GM21447 (cell line): ENCODE measurements around the gene SLC8A1.

Source experiments
- ATAC-seq: cut with Tn5 transposase; IDR thresholded peaks from one replicate; pipeline ENCODE4 v1.9.1; 2021; ENCODE audit not compliant: unreplicated experiment

SLC8A1 gene

DNA sequence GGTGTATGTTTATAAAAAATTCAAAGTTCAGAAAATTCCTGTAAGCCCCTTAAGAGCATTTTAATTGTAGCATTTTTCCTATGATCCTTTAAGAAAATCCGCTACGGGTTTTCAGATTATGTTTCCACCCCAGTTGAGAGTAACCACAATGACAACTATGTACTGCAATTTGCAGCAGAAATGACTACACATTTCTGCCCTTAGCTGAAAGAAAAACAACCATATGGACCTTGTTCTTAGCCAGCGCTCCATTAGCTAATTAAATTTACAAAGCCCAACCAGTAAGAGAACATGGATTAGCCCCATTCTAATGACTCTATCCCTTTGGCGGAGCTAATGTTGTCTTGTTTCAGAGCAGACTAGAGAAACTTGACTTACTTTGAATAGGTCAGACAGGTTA lies 247.6 kb downstream of the SLC8A1 start:
- no peak for ATAC-seq

- ATAC-seq = no peak
These were observed 249.0 kb downstream of the SLC8A1 start for GRCh38 chr2:40202798-40203400.

GRCh38 chr2:40201425-40201824 lies 250.5 kb downstream of the SLC8A1 start:
- ATAC-seq = no peak

GRCh38 chr2:40200366-40200915 lies 251.4 kb downstream of the SLC8A1 start:
- no peak for ATAC-seq

- no peak for ATAC-seq
These were observed 252.1 kb downstream of the SLC8A1 start for GRCh38 chr2:40199771-40200170.

- no peak for ATAC-seq
These were observed 254.8 kb downstream of the SLC8A1 start for GRCh38 chr2:40197121-40197520.

DNA sequence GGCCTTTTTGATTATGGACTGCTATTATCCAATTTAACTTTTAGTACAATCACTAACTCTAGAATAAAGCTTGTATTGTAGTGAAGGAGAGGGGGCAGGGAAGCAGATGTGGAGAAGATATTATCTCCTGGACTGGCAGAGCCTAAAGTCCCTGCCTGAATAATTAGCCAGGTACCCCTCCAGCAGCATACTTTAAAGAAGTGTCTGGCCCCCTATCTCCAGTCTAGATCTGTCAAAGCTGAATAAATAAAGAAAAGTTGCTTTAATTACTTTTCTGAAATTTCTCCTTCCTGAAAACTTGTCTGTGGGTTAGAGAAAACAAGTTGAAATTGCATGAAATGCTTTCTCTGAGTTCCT lies 258.2 kb downstream of the SLC8A1 start:
- no peak for ATAC-seq

- ATAC-seq = no peak
These were observed 258.8 kb downstream of the SLC8A1 start for GRCh38 chr2:40192864-40193669.

GRCh38 chr2:40190457-40190856 lies 261.4 kb downstream of the SLC8A1 start:
- no peak for ATAC-seq

- no peak for ATAC-seq
These were observed 262.0 kb downstream of the SLC8A1 start for GRCh38 chr2:40189881-40190280.

DNA sequence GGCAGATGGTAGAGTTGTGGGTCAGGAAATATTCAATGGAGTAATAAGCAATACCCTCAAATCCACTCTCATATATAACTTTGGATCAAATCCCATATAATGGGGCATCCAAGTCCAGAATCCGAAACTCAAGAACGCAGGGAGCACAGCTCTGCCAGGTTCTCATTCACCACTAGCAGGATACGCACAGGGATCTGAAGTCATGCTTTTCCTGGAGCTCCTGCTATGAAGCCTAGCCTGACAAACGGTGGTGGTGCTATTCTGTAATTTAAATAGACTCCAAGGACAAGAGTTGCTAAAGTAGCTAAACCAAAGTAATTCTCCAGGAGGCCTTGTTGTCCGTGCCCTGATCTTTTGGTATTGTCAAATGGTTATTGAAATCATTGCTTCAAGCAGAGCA lies 264.8 kb downstream of the SLC8A1 start:
- no peak for ATAC-seq

DNA sequence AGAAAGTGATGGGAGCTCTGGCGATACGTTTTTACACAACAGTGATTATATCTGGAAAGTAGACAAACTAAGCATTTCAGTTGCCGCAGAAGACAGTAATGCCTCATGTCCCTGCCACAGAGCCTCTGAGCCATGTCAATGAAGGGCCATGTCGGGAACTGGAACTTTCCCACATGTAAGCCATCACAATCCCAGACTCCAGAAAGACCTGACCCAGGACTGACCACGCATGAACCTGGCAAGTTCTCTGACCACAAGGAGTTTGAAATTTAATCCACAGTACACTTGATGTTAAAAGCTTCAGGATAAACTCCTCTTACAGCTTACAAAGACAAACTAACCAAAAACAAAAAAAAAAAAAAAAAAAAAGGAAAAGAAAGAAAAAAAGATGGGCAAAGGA lies 267.3 kb downstream of the SLC8A1 start:
- no peak for ATAC-seq

- ATAC-seq = no peak
These were observed 270.0 kb downstream of the SLC8A1 start for GRCh38 chr2:40181855-40182254.

- no peak for ATAC-seq
These were observed 272.1 kb downstream of the SLC8A1 start for GRCh38 chr2:40179801-40180200.

DNA sequence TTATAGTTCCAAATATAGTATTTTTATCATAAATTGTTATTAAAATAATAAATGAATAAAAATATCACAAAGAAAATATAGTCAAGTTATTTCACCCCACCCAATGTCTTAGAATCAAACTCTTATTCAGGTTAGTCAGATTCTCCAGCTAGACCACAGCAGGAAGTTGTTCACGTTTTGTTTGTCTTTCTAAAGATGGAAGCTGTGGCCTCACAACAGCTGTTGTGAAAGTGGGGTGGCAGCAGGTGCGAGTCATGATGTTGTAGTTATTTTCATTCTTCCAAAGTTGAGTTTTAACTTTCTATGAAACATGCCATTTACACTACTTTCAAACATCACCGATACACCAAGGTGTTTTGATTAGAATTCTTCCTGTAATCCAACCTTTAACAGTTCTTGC lies 272.9 kb downstream of the SLC8A1 start:
- ATAC-seq = peak; percentile 94

DNA sequence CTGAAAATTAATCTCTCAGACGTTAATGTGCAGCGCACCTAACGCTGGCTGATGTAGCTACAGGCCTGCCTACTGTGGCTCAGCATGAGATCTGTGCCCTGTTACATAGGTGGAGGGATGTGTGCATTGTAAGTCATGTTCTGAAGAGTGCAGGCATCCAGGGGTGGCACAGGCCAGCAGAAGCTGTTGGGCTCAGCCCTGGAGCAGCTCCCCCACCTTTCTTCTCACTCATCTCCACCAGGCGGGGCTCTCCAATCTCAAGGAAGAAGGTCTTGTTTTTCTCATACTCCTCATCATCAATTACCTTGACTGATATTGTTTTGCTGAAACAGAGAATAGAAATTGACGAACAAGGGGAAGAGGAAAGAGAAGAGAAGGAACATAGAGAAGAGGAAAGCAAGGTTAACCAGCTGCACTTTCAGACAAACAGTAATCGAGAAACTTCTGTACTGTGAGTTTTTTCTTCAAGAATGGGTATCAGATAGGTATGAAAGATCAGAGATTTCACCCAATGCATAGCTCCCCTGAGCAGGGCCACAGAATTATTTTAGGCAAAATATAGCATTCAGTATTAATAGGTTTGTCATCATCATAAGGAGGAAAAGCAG lies 273.6 kb downstream of the SLC8A1 start:
- ATAC-seq = no peak

DNA sequence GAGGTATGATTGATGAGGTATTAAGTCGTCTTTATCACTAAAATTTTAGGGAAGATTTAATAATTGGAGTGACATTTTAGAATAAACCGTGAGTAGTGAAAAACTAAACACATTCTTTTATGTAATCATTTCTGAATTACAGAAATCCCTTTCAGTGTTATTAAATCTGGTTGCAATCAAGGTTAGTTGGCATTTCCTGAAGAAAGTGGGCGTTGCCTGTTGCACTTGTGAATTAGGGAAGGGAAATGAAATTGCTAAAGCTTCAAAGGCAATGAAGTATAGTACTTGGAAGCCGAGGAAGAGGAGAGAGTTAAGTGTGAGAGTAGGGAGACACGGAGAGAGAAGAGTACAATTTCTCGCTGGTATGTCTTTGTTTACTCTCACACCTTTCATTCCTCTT lies 274.5 kb downstream of the SLC8A1 start:
- ATAC-seq = no peak

DNA sequence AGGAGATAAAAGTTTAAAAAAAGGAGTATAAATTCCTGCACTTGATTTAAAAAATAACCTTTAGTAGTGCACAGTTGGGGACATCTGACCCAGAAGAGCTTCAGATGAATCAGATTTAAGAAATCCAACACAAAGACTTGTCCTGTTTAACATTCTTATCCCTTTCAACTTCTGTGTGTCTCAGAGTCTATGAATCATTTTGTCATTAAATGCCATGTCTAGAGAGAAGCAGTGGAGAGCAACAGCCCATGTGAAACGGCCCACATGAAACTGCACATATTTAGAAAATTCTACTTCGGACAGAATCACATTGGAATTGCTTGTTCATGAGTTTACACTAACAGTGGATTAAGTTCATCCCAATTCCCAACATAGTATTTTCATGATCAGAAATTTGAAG lies 278.6 kb downstream of the SLC8A1 start:
- ATAC-seq = no peak

- no peak for ATAC-seq
These were observed 282.0 kb downstream of the SLC8A1 start for GRCh38 chr2:40169856-40170255.

GRCh38 chr2:40169430-40169829 lies 282.5 kb downstream of the SLC8A1 start:
- ATAC-seq = no peak

DNA sequence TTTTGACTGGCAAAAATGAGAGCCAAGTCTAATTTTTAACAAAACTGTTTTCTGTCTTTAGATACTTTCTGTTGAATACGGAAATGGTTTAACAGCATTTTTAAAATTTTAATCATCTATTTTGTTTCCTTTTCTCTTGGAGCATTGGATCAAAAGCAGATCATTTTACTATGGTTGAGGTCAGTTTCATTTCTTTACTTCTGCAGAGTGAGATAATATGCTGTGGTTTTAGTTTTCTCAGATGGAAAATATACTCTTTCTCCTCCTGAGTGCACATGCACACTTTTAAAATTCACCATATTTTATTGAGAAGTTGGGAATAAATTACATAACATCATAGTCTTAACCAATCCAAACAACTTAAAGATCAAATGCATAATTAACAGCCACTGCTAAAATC lies 283.3 kb downstream of the SLC8A1 start:
- ATAC-seq = no peak

GRCh38 chr2:40168032-40168431 lies 283.9 kb downstream of the SLC8A1 start:
- ATAC-seq = no peak
